Measurements from ENCODE around the gene MPP4. TPM values are rescaled to one million over a fixed set of nuclear protein-coding genes. Genes with fewer than 3 reads are reported as not detected.

Gene MPP4
- total RNA-seq, 1 experiment from 2014 or later = 0.77 TPM

GRCh38 chr2:201639205-201639604 lies 59.2 kb downstream of the MPP4 start:
- POLR2A ChIA-PET (ENCODE audit: unreplicated experiment) = no interaction called here
- ATAC-seq = no peak
- Histone ChIP-seq H3F3A (ENCODE audit: low read length, unreplicated experiment) (no peaks in the 10 kb centered on the region), H3K9me2 (replicated peaks; ENCODE audit: low read length) (no peaks in the 10 kb centered on the region), H4K20me1 (ENCODE audit: low read length) (no peaks in the 10 kb centered on the region), H3K4me2 (ENCODE audit: low read length) (no peak overlapping the region), H3K4me3 (ENCODE audit: low read length) (no peak overlapping the region), H3K27me3 (ENCODE audit: low read length) (no peaks in the 10 kb centered on the region), H3K36me3 (ENCODE audit: low read depth, low read length) (peaks cover 11% of the 10 kb centered on the region), H2AFZ (ENCODE audit: low read length) (no peak overlapping the region), H3K9me3 (ENCODE audit: low read length) (no peaks in the 10 kb centered on the region), H3K79me2 (ENCODE audit: low read length) (peaks cover 17% of the 10 kb centered on the region), H3K27ac (ENCODE audit: low read length) (no peak overlapping the region), H3K4me1 (ENCODE audit: insufficient read depth, low read length) (peaks cover 6% of the 10 kb centered on the region), H3K9ac (ENCODE audit: low read length) (no peak overlapping the region)
- BruUV-seq (replicated peaks) = no TSS peak
- TF ChIP-seq EZH2phosphoT487 (IDR thresholded peaks at IDR 0.05; ENCODE audit: borderline replicate concordance, low read length) = no peak
- no peak for TF ChIP-seq EZH2 (IDR thresholded peaks at IDR 0.05; ENCODE audit: low read length, unreplicated experiment)
- TF ChIP-seq CTCF (conservative IDR thresholded peaks at IDR 0.05; ENCODE audit: low read depth, low read length) = no peak
- CTCF ChIA-PET = interaction anchor here (0.6 kb wide), 1 partner anchor 188 kb away, joined by 9 read pairs; the partner anchor contains the start of genes STRADB and TRAK2
- DNase-seq = no peak
- intact Hi-C loops (cut with micrococcal nuclease) = no loop called here

- no peaks in the 10 kb centered on the region for H4K20me1 ChIP-seq (ENCODE audit: low read length)
- no peak overlapping the region for H3K4me3 ChIP-seq (ENCODE audit: low read length)
- H3K9me2 ChIP-seq (replicated peaks; ENCODE audit: low read length) = no peaks in the 10 kb centered on the region
- TF ChIP-seq CTCF (conservative IDR thresholded peaks at IDR 0.05; ENCODE audit: low read depth, low read length) (no peak), EZH2 (IDR thresholded peaks at IDR 0.05; ENCODE audit: low read length, unreplicated experiment) (no peak), EZH2phosphoT487 (IDR thresholded peaks at IDR 0.05; ENCODE audit: borderline replicate concordance, low read length) (no peak)
- no peaks in the 10 kb centered on the region for H3K27me3 ChIP-seq (ENCODE audit: low read length)
- intact Hi-C loops (cut with micrococcal nuclease) = no loop called here
- H3K4me2 ChIP-seq (ENCODE audit: low read length) = no peak overlapping the region
- no peaks in the 10 kb centered on the region for H3K9me3 ChIP-seq (ENCODE audit: low read length)
- no peak overlapping the region for H3K9ac ChIP-seq (ENCODE audit: low read length)
- H3K36me3 ChIP-seq (ENCODE audit: low read depth, low read length) = peaks cover 15% of the 10 kb centered on the region
- BruUV-seq (replicated peaks) = no TSS peak
- H3K79me2 ChIP-seq (ENCODE audit: low read length) = peaks cover 17% of the 10 kb centered on the region
- ATAC-seq = no peak
- H3K4me1 ChIP-seq (ENCODE audit: insufficient read depth, low read length) = no peaks in the 10 kb centered on the region
- CTCF ChIA-PET = interaction anchor here (0.6 kb wide), 1 partner anchor 187 kb away, joined by 9 read pairs; the partner anchor contains the start of genes STRADB and TRAK2
- no peaks in the 10 kb centered on the region for H3F3A ChIP-seq (ENCODE audit: low read length, unreplicated experiment)
- POLR2A ChIA-PET (ENCODE audit: unreplicated experiment) = no interaction called here
- H3K27ac ChIP-seq (ENCODE audit: low read length) = no peak overlapping the region
- DNase-seq = no peak
- H2AFZ ChIP-seq (ENCODE audit: low read length) = no peak overlapping the region
Measured at GRCh38 chr2:201638326-201638725, 60.1 kb downstream of the MPP4 start.

- H3K79me2 ChIP-seq (ENCODE audit: low read length) = no peaks in the 10 kb centered on the region
- H3K9me3 ChIP-seq (ENCODE audit: low read length) = no peaks in the 10 kb centered on the region
- no peak overlapping the region for H3K4me2 ChIP-seq (ENCODE audit: low read length)
- BruUV-seq (replicated peaks) = no TSS peak
- no peaks in the 10 kb centered on the region for H3F3A ChIP-seq (ENCODE audit: low read length, unreplicated experiment)
- no peaks in the 10 kb centered on the region for H3K4me1 ChIP-seq (ENCODE audit: insufficient read depth, low read length)
- no peaks in the 10 kb centered on the region for H3K9me2 ChIP-seq (replicated peaks; ENCODE audit: low read length)
- H3K36me3 ChIP-seq (ENCODE audit: low read depth, low read length) = peaks cover 43% of the 10 kb centered on the region
- H4K20me1 ChIP-seq (ENCODE audit: low read length) = no peaks in the 10 kb centered on the region
- H3K9ac ChIP-seq (ENCODE audit: low read length) = no peak overlapping the region
- ChIA-PET POLR2A (ENCODE audit: unreplicated experiment) (no interaction called here), CTCF (no interaction called here)
- no peak overlapping the region for H2AFZ ChIP-seq (ENCODE audit: low read length)
- ATAC-seq (no peak), DNase-seq (no peak)
- TF ChIP-seq EZH2phosphoT487 (IDR thresholded peaks at IDR 0.05; ENCODE audit: borderline replicate concordance, low read length) (no peak), EZH2 (IDR thresholded peaks at IDR 0.05; ENCODE audit: low read length, unreplicated experiment) (no peak), CTCF (conservative IDR thresholded peaks at IDR 0.05; ENCODE audit: low read depth, low read length) (no peak)
- intact Hi-C loops (cut with micrococcal nuclease) = no loop called here
- no peaks in the 10 kb centered on the region for H3K27me3 ChIP-seq (ENCODE audit: low read length)
- H3K4me3 ChIP-seq (ENCODE audit: low read length) = no peak overlapping the region
- no peak overlapping the region for H3K27ac ChIP-seq (ENCODE audit: low read length)
Measured at GRCh38 chr2:201633661-201634249, 64.7 kb downstream of the MPP4 start.

Data from PC-3 (cell line).